Stimulated activated CD4-positive, alpha-beta T cell treated with anti-CD3 and anti-CD28 coated beads, Interleukin-12 subunit alpha, Interleukin-12 subunit beta, amount 100 ng/mL, for 24 hours (primary cell): Measurements from ENCODE around the gene MEF2B.
A peak's percentile ranks its signal among the peaks of the same experiment; 100 is the strongest.
"Not testable (repeated sequence)": the region's sequence is repeated elsewhere in the genome, so short reads cannot be mapped to it uniquely, and the experiment has no call there.

Experiments
- DNase-seq, 2 experiments: peaks; one replicate each; pipeline ENCODE4 v3.0.0-alpha.2; 2020; ENCODE audit warnings: low read depth in 2 of 2

Gene MEF2B

DNA sequence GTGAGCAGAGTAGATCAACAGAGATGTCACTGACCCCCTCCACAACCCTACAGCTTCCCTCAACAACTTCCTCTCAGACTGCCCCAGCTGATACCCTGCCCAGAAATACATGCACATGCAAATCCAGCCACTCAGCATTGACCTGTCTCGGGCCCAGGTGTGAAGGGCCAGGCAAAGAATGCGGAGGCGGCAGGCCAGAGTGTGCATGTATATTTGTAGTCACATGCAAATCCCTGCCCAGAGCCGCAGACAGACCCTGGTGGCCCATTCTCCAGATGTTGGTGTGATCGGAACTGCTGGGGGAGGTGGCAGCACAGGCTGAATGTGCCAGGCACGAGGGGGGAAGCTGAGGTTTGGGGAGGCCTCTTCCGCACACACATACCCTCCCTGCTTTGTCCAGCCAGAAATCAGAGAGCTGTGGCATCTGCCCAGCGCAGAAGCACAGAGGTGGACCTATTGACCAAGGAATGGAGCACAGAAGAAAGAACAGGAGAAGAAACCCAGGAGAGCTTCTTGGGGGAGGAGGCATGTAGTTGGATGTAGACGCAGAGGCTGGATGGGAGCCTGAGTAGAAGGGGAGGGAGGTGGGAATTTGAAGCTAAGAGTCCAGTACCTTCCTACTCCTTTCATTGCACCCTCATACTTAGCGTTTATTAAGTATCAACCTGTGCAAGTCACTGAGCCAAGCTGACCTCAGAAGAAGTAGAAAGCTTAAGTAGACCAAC is 14.4 kb downstream of the MEF2B start:
- DNase-seq: no peak

DNA sequence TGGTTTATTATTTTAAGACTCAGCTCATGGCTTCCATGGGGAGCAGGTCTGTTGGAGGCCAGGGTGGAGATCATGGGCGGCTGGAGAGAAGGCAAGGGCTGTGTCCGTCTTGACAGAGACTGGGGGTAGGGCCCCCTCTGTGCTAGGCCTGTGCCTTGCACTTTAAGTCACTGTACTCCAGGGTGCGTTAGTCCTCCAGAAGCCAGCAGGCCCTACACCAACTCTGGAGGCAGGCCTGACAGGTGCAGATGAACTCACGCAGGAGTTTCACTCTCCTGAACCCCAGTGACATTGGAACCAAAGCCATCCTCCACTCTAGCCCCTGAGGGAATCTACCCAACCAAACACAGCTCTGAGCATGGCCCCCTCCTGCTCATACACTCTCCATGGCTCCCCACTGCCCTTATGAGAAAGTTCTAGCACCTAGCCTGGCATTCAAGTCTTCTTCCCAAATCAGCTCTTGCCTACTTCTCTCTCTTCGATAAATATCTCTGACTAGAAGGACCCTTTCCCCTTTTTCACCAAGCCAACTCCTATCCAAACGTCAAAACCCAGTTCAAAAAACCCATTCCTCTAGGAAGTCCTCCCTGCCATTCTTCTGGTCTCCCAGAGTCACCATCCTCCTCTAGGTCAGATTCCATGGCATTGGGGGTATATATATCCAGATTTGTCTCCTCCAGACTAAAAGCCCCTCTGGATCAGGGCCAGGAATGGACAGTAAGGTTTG is 15.1 kb downstream of the MEF2B start:
- no peak for DNase-seq

DNA sequence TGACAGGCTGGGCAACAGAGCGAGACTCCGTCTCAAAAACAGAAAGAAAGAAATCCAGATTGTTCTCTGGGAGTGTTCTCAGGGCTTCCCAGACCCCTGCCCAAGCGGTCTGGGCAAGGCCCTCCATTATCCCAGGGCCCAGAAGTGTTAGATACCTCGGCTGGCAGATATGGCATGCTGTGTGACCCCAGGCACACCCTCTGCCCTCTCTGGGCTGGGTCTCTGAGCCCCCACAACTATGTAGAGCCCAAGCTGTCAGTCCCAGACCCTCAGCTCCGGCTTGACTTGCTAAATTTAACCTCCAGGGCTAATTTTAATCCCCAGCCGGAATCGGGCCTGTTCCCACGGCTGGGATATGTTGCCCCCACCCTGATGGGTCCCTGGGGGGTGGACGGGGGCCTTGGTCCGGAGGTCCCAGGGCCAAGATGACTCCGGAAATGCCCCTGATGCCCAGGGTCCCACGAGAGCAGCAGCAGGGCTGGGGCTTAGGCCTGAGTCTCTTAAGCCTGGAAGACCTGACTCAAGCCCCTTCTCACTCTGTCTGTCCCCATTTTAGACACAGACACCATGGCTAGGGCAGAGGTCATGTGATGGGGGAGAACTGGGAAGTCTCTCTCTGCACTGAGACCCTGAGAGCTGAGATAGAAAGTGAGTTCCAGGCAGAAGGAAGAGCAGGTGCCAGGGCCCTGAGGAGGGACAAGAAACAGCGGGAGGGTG is 17.2 kb downstream of the MEF2B start:
- no peak for DNase-seq

DNA sequence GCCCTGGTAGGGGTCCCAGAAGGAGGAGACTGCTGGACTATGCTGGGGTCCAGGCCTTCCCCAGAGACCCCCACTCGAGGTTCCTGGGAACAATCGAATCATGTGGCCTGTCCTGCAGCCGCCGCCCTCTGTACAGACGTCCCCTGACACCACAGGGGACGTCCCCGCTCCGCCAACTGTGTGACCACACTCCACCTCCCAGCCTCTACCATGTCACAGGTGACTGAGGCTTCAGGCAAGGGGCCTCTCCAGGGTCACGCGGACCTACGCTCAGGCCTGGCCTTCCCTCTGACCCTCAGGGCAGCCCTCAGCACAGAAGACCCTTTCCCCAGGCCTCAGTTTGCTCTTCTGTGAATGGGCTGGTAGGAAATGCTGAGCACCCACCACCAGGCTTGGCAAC is 18.6 kb downstream of the MEF2B start:
- no peak for DNase-seq

DNA sequence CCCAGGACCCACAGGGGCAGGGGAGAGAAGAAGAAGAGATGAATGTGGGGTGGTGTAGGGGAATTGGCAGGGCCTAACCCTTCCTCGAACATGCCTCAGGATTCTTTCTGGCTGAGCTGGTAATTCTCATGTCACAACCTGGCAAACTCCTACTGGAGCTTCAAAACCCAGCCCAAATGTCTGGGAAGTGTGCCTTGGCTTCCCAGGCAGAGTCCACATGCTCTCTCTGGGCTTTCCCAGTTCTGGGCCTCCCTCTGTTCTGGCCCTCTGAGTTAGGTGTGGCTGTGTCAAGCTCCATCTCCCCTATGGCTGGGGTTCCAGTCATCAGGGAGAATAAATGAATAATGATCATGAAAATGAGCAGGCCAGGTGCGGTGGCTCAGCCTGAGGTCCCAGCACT is 20.6 kb downstream of the MEF2B start:
- no peak for DNase-seq

DNA sequence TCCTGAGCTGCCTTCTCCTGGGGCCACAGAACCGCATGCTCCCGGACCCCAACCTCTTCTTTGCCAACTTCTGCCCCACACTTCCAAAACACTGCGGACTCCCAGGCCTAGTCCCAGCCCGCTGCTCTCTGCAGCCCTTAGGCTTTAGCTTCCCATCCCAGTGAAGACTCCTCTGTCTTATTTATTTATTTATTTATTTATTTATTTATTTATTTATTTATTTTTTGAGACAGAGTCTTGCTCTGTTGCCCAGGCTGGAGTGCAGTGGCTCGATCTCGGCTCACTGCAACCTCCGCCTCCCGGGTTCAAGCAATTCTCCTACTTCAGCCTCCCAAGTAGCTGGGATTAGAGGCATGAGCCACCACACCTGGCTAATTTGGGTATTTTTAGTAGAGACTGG is 21.6 kb downstream of the MEF2B start:
- DNase-seq: not testable (repeated sequence)

DNA sequence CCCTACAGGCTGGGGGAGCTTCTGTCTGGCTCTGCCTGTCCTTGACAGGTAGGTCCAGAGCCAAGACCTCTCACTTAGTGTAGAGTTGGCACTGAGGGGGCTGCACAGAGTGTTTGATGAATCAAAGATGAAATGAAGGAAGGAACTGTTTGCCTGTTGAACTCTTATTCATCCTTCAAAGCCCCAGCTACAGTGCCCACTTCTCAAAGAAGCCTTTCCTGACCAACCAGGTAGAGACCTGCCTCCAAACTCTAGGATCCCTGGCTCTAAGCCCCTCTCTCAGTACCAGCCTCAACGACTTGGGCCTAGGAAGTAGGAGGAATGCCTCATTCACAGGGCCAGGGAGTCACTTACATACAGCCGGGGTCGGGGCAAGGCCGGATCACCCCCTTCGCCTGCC is 22.7 kb downstream of the MEF2B start:
- DNase-seq: no peak

DNA sequence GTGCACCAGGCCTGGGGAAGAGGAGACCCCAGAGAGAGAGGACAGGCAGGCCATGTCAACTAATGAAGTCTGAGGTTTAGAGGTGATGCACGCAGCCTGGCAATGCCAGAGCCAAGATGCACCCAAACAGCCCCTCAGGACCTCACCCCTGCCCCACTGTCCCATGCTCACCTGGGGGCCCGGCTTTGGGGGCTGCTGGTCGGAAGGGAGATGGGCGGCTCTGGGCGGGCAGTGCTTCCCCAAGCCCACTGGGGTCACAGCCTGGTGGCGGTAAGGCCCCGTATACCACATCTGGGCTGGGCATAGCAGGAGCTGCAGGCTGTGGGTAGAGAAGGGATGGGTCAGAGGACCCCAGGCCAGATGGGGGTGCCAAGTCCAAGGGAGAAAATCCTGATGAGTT is 23.2 kb downstream of the MEF2B start:
- no peak for DNase-seq

DNA sequence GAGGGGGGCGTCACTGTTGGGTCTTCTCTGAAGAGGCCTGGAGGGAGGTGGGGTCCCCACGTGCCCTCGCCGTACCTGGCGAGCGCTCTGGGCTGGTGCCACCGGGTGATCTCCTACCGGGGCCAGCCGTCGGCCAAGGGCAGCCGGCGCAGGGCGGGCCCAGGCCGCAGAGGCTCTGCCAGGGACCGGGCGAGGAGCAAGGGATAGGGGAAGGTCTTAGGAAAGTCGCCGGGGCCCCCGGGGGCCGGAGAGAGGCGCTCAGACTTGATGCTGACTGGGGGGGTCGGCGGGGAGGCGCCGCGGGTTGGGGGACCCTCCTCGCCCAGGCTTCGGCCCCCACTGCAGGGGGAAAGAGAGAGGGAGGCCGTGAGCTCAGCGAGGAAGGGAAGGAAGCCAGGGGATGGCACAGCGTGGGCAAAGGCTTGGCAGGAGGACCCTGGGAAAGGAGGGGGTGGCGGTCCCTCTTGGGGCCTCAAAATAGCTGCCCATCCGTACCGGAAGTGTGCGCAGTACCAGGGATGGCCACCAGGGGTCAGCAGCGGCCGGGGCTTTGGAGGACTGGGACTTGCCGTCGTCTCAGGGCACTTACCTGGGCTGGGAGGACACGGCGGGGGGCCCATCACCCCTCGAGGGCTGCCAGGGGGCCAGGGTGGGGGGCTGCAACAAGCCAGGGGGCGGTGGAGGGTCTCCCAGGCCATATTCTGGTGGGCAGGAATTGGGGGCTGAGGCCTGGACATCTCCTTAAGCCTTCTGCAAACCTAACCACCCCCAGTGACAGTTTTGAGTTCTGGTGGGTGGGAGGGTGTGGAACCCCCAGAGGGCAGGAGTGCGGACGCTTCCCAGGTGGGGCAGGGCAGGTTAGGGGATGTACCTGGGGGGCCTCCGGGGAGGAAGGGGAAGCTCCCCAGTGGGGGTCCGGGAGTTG is 24.1 kb downstream of the MEF2B start:
- DNase-seq: peak; percentile 75 to 89

DNA sequence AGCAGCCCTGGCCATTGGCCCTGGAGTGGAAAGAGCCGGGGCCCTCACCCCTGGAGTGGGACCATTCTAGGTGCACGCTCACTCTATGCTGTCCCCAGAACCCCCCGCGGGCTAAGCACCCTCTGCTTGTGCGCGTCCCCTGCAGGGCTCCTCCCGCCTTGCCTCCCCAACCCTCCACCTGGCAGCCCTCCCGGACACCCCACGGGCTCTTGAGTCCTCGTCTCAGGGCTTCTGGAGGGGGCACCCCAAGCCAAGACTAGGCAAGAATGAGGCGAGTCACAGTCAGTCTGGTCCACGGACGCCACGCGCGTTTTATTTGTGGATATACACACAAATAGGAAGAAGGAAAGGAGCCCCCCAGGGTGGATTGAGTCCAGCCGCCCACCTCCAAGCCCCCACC is 24.8 kb downstream of the MEF2B start:
- no peak for DNase-seq

DNA sequence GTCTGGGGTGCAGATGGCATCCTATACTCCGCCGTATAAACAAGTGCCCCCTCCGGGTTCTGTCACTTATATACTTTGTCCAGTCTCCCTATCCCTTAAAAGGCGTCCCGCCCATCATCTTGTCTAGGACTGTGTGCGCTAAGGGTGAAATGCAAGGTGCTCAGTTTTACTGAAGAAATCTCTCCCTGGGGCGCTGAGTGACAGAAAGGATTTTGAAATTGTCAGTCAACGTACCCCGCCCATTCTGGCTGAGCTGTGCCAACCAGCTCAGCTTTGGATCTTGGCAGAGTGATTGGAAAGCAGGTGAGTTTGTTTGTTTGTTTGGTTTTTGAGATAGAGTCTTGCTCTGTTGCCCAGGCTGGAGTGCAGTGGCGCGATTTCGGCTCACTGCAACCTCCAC is 27.7 kb downstream of the MEF2B start:
- DNase-seq: no peak

DNA sequence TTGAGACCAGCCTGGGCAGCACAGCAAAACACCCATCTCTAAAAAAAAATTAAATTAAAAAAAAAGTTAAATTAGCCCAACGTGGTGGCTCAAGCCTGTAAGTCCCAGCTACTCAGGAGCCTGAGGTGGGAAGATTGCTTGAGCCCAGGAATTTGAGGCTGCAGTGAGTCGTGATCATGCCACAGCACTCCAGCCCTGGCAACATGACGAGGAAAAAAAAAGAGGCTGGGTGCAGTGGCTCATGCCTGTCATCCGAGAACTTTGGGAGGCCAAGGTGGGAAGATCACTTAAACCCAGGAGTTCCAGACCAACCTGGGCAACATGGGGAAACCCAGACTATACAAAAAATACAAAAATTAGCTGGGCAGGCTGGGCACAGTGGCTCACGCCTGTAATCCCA is 29.6 kb downstream of the MEF2B start:
- no peak for DNase-seq

DNA sequence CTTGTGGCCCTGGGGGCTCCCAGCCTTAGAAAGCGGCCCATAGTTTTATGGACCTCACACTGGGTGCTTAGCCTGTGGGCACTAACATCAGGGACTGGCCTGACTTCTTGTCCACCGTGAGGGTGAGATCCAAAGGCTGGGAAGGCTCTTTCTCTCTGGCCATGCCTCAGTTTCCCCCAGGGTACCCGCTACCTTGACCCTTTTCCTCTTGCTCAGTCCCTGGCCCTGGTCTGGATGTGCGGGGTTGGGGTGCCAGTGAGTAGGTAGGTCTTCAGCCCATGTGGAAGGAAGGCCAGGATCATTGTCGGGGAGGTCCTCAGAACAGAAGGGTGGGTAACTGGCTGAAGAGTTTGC is 30.2 kb downstream of the MEF2B start:
- DNase-seq: no peak

DNA sequence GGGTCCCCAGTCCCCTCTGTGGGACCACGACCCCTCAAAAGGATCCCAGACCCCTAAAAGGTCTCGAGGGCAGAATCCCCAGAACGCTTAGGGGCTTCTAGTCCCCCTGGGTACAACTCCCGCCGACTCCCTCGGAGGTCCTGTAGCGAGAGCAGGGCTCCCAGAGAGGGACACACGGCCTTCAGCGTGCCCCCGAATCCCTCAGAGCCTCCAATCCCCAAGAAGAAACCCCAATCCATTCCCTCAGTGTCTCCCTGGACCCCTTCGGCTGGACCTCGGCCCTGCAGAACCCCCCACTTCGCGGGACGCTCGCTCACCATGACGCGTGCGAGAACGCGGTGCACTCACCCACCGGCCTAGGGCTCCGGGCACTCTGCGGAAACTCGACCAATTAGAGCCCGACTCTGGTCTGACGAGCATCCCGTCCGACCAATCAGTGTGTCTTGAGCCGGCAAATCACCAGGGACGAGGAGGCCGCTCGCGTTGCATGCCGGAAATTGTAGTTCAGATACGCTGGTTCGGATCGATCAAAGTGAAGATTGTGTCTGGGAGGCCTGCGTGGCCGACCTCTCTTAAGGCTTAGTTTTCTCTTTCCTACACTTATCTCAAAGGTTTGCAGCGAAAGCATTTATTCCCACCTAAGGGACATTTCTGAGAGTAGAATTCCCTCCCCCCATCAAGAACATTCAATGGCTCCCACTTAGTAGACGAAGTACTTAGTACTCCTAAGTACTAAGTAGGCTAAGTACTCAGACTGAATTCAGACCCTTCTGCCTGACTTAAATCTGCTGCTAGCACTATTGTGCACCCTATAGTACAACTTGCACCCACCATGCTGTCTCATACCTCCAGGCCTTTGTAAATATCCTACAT is 31.7 kb downstream of the MEF2B start, which contains the start of gene TMEM161A:
TSS of gene TMEM161A (minus strand) at position 370 of the 873 bp plus-strand sequence. CDS start at position 320, 50 bp downstream.
- DNase-seq: peak; percentile 93 to 95

DNA sequence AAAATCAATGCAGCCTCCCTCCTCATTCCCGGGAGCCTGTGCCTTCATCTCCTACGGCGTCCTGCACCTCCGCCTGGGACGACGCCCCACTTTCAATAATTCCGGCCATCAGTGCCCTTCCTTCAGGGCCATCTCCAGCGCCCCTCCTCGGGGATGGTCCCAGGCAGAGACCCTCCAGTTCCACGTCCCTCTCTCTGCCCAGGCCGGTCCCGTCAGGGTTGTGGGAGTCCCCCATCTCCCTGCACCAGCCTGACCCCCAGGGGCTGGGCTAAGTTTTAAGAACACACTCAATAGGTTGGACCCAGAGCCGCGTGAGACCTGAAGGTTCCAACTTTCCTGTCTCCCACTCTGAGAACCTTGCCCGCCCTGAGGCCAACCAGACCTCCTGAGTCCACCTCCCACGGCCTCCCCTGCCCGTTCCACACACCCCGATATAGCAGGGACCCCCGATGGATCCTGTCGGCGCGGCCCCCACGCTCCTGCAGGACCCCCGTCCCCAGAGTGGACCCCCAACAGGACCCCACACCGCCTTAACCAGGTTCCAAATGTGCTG is 32.4 kb downstream of the MEF2B start:
- no peak for DNase-seq

DNA sequence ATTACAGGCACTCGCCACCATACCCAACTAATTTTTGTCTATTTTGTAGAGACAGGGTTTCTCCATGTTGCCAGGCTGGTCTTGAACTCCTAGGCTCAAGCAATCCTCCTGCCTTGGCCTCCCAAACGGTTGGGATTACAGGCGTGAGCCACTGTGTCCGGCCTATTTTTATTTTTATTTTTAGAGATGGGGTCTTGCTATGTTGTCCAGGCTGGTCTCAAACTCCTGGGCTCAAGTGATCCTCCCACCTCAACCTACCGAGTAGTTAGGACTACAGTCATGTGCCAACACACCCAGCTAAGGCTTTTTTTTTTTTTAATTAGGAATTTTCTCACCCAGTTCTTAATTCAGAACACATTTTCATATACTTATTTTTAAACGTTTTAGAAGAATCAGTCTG is 34.4 kb downstream of the MEF2B start:
- not testable (repeated sequence) for DNase-seq

DNA sequence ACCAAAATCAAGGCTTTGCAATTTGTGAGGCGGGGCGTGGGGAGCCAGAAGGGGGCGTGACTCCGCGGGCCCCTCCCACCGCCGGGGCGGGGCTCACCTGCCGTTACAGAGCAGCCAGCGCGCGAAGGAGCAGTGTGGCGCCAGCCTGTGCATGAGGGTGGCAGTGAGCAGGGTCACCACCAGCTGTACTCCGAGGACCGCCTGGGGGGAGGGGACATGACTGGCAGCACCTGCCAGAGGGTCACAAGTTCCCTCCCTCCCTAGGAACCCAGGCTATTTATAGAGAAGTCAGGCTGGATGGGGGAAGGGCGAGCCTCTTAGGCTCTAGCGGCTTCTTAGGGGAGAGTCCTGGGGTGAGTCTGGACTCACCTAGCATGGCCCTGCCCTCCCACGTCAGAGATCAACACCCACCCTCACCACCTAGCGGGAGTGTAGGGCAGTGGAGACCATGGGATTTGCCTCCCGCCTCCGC is 35.3 kb downstream of the MEF2B start:
- peak in 1 of 2 experiments; percentile 22 for DNase-seq

DNA sequence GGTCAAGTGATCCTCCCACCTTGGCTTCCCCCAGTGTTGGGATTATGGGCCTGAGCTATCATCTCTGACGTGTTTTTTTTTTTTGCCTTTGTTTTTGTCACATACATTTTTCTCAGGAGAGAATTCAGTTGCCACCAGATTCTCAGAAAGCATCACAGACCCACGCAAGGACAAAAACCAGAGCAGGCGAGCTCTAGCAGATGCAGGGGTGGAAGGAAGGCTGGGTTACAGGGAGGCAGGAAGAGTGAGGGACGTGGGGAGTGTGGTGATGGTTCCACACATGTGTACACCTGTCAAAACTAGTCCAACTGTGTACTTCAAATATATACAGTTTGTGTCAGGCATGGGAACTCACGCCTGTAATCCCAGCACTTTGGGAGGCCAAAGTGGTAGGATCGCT is 36.1 kb downstream of the MEF2B start:
- no peak for DNase-seq

DNA sequence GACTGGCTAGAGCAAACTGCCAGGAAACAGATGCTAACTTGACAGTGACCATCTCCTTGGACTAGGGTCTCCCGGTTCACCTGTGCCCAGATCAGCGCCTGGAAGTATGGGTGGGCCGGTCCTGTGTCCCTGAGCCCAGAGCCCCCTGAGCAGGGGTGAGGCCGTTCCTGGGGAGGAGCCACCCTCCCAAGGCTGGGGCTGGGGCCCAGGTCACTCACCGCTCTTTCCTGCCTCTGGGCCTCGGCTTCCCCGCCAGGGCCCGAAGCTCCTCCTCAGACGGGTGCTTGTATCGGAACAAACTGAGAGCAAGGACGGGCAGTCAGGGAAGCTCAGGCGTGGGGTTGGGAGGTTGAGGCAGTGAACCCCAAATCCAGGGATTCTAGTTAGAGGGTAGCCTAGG is 37.2 kb downstream of the MEF2B start:
- no peak for DNase-seq

DNA sequence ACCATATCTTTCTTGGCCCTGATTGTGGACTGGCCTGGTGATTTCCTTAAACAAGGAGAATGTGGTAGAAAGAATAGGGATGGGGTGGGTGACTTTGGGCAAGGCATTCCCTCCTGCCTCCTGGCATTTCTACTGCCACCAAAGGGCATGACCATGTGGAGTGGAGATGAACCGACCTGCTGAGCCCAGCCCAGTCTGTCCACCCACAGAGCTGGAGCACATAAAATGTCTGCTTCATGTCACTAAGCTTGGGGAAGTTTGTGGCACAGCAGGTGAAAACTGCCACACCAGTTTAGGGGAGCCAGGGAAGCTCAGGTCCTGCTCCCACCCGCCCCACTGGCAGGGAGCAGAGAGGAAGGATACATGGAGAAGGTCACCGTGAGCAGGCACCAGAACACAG is 38.1 kb downstream of the MEF2B start:
- no peak for DNase-seq
